HEK293 (cell line): Measurements from ENCODE around the gene TTC6.

ENCODE experiments used
- CTCF ChIA-PET: fragments of 350-600 bp; formaldehyde crosslinking; extraction: SDS; loops from one replicate; lab custom pipeline; 2021; ENCODE audit warnings: antibody characterized with exemption; lab: Yijun Ruan, JAX
- POLR2A ChIA-PET: fragments of 300-600 bp; formaldehyde crosslinking; extraction: SDS; loops from one replicate; lab custom pipeline; 2020; ENCODE audit warnings: antibody characterized with exemption, inconsistent platforms; lab: Yijun Ruan, JAX
- H3K27ac ChIP-seq: fragments of 200-500 bp; sonication (Bioruptor generic); 2 replicates; pipeline ENCODE4 v1.5.1; 2014; ENCODE audit warnings: low read depth, low read length, control low read depth, inconsistent platforms; ENCODE audit errors: extremely low read depth
- H3K36me3 ChIP-seq, 2 experiments: fragments of 200-500 bp in 1 of 2; sonication (Bioruptor generic) in 1 of 2; 1 replicate in 1 of 2; 2 replicates in 1 of 2; pipeline ENCODE4 v1.5.1; 2014 to 2017; ENCODE audit warnings: inconsistent platforms in 2 of 2, low read length in 2 of 2; ENCODE audit not compliant: control insufficient read depth in 2 of 2, insufficient read depth in 1 of 2
- H3K4me1 ChIP-seq: fragments of 200-500 bp; sonication (Bioruptor generic); 2 replicates; pipeline ENCODE4 v1.5.1; 2014; ENCODE audit warnings: mild to moderate bottlenecking, low read length, inconsistent platforms; ENCODE audit not compliant: control insufficient read depth, insufficient read depth
- H3K4me3 ChIP-seq: 2 replicates; pipeline ENCODE4 v1.5.1; 2011; ENCODE audit warnings: low read depth, mild to moderate bottlenecking, control low read depth, low read length, moderate library complexity
- H3K9me3 ChIP-seq: fragments of 200-500 bp; sonication (Bioruptor generic); 2 replicates; pipeline ENCODE4 v1.5.1; 2014; ENCODE audit warnings: low read depth, low read length, inconsistent platforms; ENCODE audit not compliant: control insufficient read depth, insufficient read depth
- KLF8 ChIP-seq: fragments of 450-650 bp; formaldehyde crosslinking; IDR thresholded peaks from 2 replicates; pipeline ENCODE4 v1.5.1; 2016; ENCODE audit warnings: missing biosample characterization, missing genetic modification characterization
- ZBTB20 ChIP-seq: fragments of 450-650 bp; formaldehyde crosslinking; IDR thresholded peaks from 2 replicates; pipeline ENCODE4 v1.5.1; 2016; ENCODE audit warnings: missing biosample characterization, missing genetic modification characterization
- ZBTB7A ChIP-seq: fragments of 450-650 bp; formaldehyde crosslinking; IDR thresholded peaks from 2 replicates; pipeline ENCODE4 v1.5.1; 2016; ENCODE audit warnings: low read depth, missing biosample characterization, missing genetic modification characterization
- ZFP41 ChIP-seq: fragments of 450-650 bp; formaldehyde crosslinking; IDR thresholded peaks from 2 replicates; pipeline ENCODE4 v1.5.1; 2016; ENCODE audit warnings: missing biosample characterization, missing genetic modification characterization, borderline replicate concordance
- ZNF10 ChIP-seq: fragments of 450-650 bp; formaldehyde crosslinking; IDR thresholded peaks from 2 replicates; pipeline ENCODE4 v1.5.1; 2017; ENCODE audit warnings: missing biosample characterization, missing genetic modification characterization
- ZNF132 ChIP-seq: fragments of 450-650 bp; formaldehyde crosslinking; IDR thresholded peaks from 2 replicates; pipeline ENCODE4 v1.5.1; 2017; ENCODE audit warnings: missing biosample characterization, missing genetic modification characterization, borderline replicate concordance
- ZNF157 ChIP-seq: fragments of 450-650 bp; formaldehyde crosslinking; IDR thresholded peaks from 2 replicates; pipeline ENCODE4 v1.5.1; 2016; ENCODE audit warnings: missing biosample characterization, missing genetic modification characterization
- ZNF175 ChIP-seq: fragments of 450-650 bp; formaldehyde crosslinking; IDR thresholded peaks from 2 replicates; pipeline ENCODE4 v1.5.1; 2016; ENCODE audit warnings: missing biosample characterization, missing genetic modification characterization
- ZNF280C ChIP-seq: fragments of 450-650 bp; formaldehyde crosslinking; IDR thresholded peaks from 2 replicates; pipeline ENCODE4 v1.5.1; 2016; ENCODE audit warnings: missing biosample characterization, missing genetic modification characterization
- ZNF394 ChIP-seq: fragments of 450-650 bp; formaldehyde crosslinking; IDR thresholded peaks from 2 replicates; pipeline ENCODE4 v1.5.1; 2016; ENCODE audit warnings: missing biosample characterization, missing genetic modification characterization, mild to moderate bottlenecking, moderate library complexity, borderline replicate concordance
- ZNF423 ChIP-seq: fragments of 450-650 bp; formaldehyde crosslinking; IDR thresholded peaks from 2 replicates; pipeline ENCODE4 v1.5.1; 2016; ENCODE audit warnings: missing biosample characterization, missing genetic modification characterization
- ZNF585B ChIP-seq: fragments of 450-650 bp; formaldehyde crosslinking; IDR thresholded peaks from 2 replicates; pipeline ENCODE4 v1.5.1; 2016; ENCODE audit warnings: missing biosample characterization, missing genetic modification characterization
- ZNF626 ChIP-seq: fragments of 450-650 bp; sonication (Bioruptor Pico); formaldehyde crosslinking; IDR thresholded peaks from 2 replicates; pipeline ENCODE4 v1.5.1; 2018; ENCODE audit warnings: missing biosample characterization, missing genetic modification characterization, inconsistent platforms
- ZNF660 ChIP-seq: fragments of 450-650 bp; IDR thresholded peaks from 2 replicates; pipeline ENCODE4 v1.5.1; 2018; ENCODE audit warnings: missing biosample characterization, mild to moderate bottlenecking, missing genetic modification characterization
- ZNF76 ChIP-seq: fragments of 450-650 bp; formaldehyde crosslinking; IDR thresholded peaks from 2 replicates; pipeline ENCODE4; 2016; ENCODE audit warnings: low read depth, missing biosample characterization, missing genetic modification characterization, borderline replicate concordance
- TF ChIP-seq, protein P1 (sequence below): fragments of 450-650 bp; formaldehyde crosslinking; IDR thresholded peaks from 2 replicates; pipeline ENCODE4 v1.5.1; 2016; ENCODE audit warnings: missing biosample characterization, missing genetic modification characterization, borderline replicate concordance
- TF ChIP-seq, protein P2 (sequence below): fragments of 450-650 bp; formaldehyde crosslinking; conservative IDR thresholded peaks from 2 replicates; pipeline ENCODE4 v1.5.1; 2016; ENCODE audit warnings: low read depth, missing biosample characterization, missing genetic modification characterization
- TF ChIP-seq, protein P3 (sequence below): fragments of 450-650 bp; formaldehyde crosslinking; IDR thresholded peaks from 2 replicates; pipeline ENCODE4 v1.5.1; 2016; ENCODE audit warnings: missing biosample characterization, missing genetic modification characterization
- TF ChIP-seq, protein P4 (sequence below): fragments of 450-650 bp; formaldehyde crosslinking; IDR thresholded peaks from 2 replicates; pipeline ENCODE4 v1.5.1; 2016; ENCODE audit warnings: missing biosample characterization, missing genetic modification characterization

Gene TTC6

GRCh38 chr14:37622231-37622923 is 26.9 kb downstream of the TTC6 start (continued):
- TF ChIP-seq ZNF626 (tag by site-specific recombination), result no peak
- no peak for TF ChIP-seq ZNF660 (tag by site-specific recombination)
- TF ChIP-seq, protein P1, sequence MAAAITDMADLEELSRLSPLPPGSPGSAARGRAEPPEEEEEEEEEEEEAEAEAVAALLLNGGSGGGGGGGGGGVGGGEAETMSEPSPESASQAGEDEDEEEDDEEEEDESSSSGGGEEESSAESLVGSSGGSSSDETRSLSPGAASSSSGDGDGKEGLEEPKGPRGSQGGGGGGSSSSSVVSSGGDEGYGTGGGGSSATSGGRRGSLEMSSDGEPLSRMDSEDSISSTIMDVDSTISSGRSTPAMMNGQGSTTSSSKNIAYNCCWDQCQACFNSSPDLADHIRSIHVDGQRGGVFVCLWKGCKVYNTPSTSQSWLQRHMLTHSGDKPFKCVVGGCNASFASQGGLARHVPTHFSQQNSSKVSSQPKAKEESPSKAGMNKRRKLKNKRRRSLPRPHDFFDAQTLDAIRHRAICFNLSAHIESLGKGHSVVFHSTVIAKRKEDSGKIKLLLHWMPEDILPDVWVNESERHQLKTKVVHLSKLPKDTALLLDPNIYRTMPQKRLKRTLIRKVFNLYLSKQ (tag by site-specific recombination), result no peak
- TF ChIP-seq ZNF280C (tag by site-specific recombination), result no peak
- TF ChIP-seq ZFP41 (tag by site-specific recombination), result no peak
- TF ChIP-seq ZNF132 (tag by site-specific recombination), result no peak

GRCh38 chr14:37623426-37623951 is 28.1 kb downstream of the TTC6 start:
- H3K36me3 ChIP-seq, result no peaks in the 10 kb centered on the region
- no peaks in the 10 kb centered on the region for H3K4me1 ChIP-seq
- no peaks in the 10 kb centered on the region for H3K9me3 ChIP-seq
- CTCF ChIA-PET, result interaction anchor here (0.6 to 0.8 kb wide), 2 partner anchors 40 to 1102 kb away, joined by 3 to 4 read pairs; no protein-coding TSS in a partner anchor
- POLR2A ChIA-PET, result no interaction called here
- no peak overlapping the region for H3K27ac ChIP-seq
- H3K4me3 ChIP-seq, result no peak overlapping the region
- TF ChIP-seq, protein P2, sequence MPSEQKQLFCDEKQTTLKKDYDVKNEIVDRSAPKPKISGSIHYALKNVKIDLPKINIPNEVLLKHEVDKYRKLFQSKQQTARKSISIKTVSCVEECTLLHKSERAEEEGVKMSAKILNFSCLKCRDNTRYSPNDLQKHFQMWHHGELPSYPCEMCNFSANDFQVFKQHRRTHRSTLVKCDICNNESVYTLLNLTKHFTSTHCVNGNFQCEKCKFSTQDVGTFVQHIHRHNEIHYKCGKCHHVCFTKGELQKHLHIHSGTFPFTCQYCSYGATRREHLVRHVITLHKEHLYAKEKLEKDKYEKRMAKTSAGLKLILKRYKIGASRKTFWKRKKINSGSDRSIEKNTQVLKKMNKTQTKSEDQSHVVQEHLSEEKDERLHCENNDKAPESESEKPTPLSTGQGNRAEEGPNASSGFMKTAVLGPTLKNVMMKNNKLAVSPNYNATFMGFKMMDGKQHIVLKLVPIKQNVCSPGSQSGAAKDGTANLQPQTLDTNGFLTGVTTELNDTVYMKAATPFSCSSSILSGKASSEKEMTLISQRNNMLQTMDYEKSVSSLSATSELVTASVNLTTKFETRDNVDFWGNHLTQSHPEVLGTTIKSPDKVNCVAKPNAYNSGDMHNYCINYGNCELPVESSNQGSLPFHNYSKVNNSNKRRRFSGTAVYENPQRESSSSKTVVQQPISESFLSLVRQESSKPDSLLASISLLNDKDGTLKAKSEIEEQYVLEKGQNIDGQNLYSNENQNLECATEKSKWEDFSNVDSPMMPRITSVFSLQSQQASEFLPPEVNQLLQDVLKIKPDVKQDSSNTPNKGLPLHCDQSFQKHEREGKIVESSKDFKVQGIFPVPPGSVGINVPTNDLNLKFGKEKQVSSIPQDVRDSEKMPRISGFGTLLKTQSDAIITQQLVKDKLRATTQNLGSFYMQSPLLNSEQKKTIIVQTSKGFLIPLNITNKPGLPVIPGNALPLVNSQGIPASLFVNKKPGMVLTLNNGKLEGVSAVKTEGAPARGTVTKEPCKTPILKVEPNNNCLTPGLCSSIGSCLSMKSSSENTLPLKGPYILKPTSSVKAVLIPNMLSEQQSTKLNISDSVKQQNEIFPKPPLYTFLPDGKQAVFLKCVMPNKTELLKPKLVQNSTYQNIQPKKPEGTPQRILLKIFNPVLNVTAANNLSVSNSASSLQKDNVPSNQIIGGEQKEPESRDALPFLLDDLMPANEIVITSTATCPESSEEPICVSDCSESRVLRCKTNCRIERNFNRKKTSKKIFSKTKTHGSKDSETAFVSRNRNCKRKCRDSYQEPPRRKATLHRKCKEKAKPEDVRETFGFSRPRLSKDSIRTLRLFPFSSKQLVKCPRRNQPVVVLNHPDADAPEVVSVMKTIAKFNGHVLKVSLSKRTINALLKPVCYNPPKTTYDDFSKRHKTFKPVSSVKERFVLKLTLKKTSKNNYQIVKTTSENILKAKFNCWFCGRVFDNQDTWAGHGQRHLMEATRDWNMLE, result no peak
- TF ChIP-seq, protein P3, sequence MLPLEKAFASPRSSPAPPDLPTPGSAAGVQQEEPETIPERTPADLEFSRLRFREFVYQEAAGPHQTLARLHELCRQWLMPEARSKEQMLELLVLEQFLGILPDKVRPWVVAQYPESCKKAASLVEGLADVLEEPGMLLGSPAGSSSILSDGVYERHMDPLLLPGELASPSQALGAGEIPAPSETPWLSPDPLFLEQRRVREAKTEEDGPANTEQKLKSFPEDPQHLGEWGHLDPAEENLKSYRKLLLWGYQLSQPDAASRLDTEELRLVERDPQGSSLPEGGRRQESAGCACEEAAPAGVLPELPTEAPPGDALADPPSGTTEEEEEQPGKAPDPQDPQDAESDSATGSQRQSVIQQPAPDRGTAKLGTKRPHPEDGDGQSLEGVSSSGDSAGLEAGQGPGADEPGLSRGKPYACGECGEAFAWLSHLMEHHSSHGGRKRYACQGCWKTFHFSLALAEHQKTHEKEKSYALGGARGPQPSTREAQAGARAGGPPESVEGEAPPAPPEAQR, result no peak
- TF ChIP-seq ZNF157 (tag by site-specific recombination), result no peak
- TF ChIP-seq ZBTB20 (tag by site-specific recombination), result no peak
- no peak for TF ChIP-seq ZNF175 (tag by site-specific recombination)
- no peak for TF ChIP-seq ZNF394
- no peak for TF ChIP-seq KLF8 (tag by site-specific recombination)
- TF ChIP-seq ZNF76, result no peak
- TF ChIP-seq ZBTB7A (tag by site-specific recombination), result no peak
- TF ChIP-seq ZNF10 (tag by site-specific recombination), result no peak
- TF ChIP-seq, protein P4, sequence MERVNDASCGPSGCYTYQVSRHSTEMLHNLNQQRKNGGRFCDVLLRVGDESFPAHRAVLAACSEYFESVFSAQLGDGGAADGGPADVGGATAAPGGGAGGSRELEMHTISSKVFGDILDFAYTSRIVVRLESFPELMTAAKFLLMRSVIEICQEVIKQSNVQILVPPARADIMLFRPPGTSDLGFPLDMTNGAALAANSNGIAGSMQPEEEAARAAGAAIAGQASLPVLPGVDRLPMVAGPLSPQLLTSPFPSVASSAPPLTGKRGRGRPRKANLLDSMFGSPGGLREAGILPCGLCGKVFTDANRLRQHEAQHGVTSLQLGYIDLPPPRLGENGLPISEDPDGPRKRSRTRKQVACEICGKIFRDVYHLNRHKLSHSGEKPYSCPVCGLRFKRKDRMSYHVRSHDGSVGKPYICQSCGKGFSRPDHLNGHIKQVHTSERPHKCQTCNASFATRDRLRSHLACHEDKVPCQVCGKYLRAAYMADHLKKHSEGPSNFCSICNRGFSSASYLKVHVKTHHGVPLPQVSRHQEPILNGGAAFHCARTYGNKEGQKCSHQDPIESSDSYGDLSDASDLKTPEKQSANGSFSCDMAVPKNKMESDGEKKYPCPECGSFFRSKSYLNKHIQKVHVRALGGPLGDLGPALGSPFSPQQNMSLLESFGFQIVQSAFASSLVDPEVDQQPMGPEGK (tag by site-specific recombination), result no peak
- TF ChIP-seq ZNF280C (tag by site-specific recombination), result no peak
- TF ChIP-seq ZNF423 (tag by site-specific recombination), result no peak
- no peak for TF ChIP-seq ZNF585B (tag by site-specific recombination)
